Breast epithelium (tissue), 4 donors: ENCODE results near the gene GAB2. TPM values are rescaled to one million over a fixed set of nuclear protein-coding genes. Genes with fewer than 3 reads are reported as not detected.

Experiments used
- DNase-seq, 2 donors: peaks; one replicate each; pipeline ENCODE4 v3.0.0-alpha.2; 2019; ENCODE audit warnings: low spot score in 2 of 2
- H3K27ac ChIP-seq, 2 donors: fragments of 200-600 bp; sonication (generic) in 1 of 2; one replicate each; pipeline ENCODE4 v1.5.1; 2016 to 2019; ENCODE audit warnings: mild to moderate bottlenecking in 1 of 2
- H3K27me3 ChIP-seq, 2 donors: fragments of 200-600 bp; sonication (generic) in 1 of 2; one replicate each; pipeline versions ENCODE4 v1.5.1 to v1.6.0; 2017 to 2019; ENCODE audit warnings: control low read depth in 1 of 2, mild to moderate bottlenecking in 1 of 2
- H3K36me3 ChIP-seq: fragments of 200-600 bp; one replicate; pipeline ENCODE4 v1.5.1; 2019
- H3K4me1 ChIP-seq, 2 donors: fragments of 200-600 bp; sonication (generic); one replicate each; pipeline ENCODE4 v1.5.1; 2016 to 2019; ENCODE audit warnings: control low read depth in 1 of 2
- H3K4me3 ChIP-seq, 3 donors: fragments of 200-600 bp; sonication (generic); 1 replicate in 2 of 3; 2 replicates in 1 of 3; pipeline ENCODE4 v1.5.1; 2016 to 2019; ENCODE audit warnings: mild to moderate bottlenecking in 3 of 3, moderate library complexity in 2 of 3
- H3K9me3 ChIP-seq, 2 donors: fragments of 200-600 bp; sonication (generic) in 1 of 2; one replicate each; pipeline ENCODE4 v1.5.1; 2016 to 2019; ENCODE audit warnings: control low read depth in 1 of 2
- POLR2A ChIP-seq: fragments of 450-650 bp; IDR thresholded peaks from one replicate; pipeline ENCODE4 v1.6.1; 2016; ENCODE audit warnings: antibody characterized with exemption, mild to moderate bottlenecking, moderate library complexity
- POLR2AphosphoS5 ChIP-seq, 3 donors: sonication (generic); formaldehyde crosslinking; IDR thresholded peaks; one replicate each; pipeline ENCODE4 v1.6.1; 2017; ENCODE audit warnings: antibody characterized with exemption in 3 of 3
- intact Hi-C: fragments of 100-400 bp; cut with DNase I; formaldehyde crosslinking; loops from one replicate; pipeline ENCODE4 v1.15.1; 2023; ENCODE audit warnings: low total_unique reads
- total RNA-seq, 3 donors: library from RNA; depleted of rRNA; stranded (reverse); fragments of >200 nt; gene quantifications; one replicate each; pipeline ENCODE4 v1.1.0, GENCODE V29; 2016
- TF ChIP-seq, protein P1 (sequence below), 3 donors: fragments of 450-650 bp; IDR thresholded peaks; one replicate each; pipeline ENCODE4 v1.5.1; 2016 to 2017; ENCODE audit warnings: antibody characterized with exemption in 3 of 3, mild to moderate bottlenecking in 3 of 3, moderate library complexity in 3 of 3

GAB2 gene
- total RNA-seq, 3 donors from 2014 or later = 22.9 to 43.8 (median 24.9) TPM

DNA sequence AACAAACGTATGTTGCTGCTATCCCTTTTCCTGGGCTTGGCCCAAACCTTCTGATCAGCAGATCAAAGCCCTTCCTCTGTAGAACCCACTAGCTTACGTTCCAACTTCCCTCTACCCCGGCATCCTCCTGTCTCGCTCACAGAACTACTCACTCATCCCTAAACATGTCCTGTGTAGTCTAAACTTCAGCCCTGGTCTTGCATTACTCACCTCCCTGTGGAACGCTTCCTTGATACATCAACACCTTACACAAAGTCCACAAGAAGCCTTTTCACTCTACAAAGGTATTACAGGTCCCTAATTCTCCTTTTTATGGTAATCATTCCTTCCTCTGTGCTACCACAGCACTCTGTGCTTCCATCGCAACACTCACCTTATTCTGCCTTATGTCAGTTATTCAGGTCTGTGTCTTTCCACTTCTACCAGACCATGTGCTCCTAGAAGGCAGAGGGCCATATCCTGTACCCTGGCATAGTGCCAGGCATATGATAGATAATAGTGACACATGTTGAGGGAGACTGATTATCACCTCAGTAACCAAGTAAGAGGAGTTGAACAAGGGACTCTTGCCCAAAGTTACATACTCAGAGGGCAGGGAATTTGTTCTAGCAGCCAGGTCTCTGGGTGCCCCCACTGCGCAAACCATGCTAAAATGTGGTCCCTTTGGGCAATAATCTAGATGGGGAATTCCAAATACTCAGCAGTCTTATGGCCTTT is 187.3 kb downstream of the GAB2 start:
- intact Hi-C loops = no loop called here
- TF ChIP-seq POLR2AphosphoS5 (IDR thresholded peaks at IDR 0.05) (no peak), POLR2A (no peak)
- TF ChIP-seq, protein P1, sequence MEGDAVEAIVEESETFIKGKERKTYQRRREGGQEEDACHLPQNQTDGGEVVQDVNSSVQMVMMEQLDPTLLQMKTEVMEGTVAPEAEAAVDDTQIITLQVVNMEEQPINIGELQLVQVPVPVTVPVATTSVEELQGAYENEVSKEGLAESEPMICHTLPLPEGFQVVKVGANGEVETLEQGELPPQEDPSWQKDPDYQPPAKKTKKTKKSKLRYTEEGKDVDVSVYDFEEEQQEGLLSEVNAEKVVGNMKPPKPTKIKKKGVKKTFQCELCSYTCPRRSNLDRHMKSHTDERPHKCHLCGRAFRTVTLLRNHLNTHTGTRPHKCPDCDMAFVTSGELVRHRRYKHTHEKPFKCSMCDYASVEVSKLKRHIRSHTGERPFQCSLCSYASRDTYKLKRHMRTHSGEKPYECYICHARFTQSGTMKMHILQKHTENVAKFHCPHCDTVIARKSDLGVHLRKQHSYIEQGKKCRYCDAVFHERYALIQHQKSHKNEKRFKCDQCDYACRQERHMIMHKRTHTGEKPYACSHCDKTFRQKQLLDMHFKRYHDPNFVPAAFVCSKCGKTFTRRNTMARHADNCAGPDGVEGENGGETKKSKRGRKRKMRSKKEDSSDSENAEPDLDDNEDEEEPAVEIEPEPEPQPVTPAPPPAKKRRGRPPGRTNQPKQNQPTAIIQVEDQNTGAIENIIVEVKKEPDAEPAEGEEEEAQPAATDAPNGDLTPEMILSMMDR (IDR thresholded peaks at IDR 0.05) = no peak
- H3K36me3 ChIP-seq = no peaks in the 10 kb centered on the region
- no peaks in the 10 kb centered on the region for H3K9me3 ChIP-seq
- H3K4me1 ChIP-seq = no peaks in the 10 kb centered on the region
- H3K27ac ChIP-seq = no peak overlapping the region
- no peaks in the 10 kb centered on the region for H3K27me3 ChIP-seq
- DNase-seq = no peak
- H3K4me3 ChIP-seq = no peak overlapping the region

DNA sequence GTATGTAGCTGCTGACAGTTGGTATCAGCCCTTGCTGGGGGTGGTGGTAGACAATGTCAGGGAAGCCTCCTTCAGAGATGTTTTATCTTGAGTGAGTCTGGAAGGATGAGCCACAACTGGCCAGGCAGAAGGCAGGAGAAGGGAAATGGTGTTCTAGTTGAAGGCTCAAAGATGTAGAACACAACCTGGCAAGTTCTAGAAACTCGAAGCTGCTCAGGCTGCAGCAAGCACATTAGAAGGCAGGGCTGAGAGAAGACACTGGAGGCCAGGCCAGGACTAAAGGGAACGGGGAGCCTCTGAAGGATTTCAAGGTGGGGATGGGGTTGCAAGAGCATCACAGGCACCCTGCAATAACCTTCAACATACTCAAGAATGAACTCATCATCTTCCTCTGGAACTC is 188.5 kb downstream of the GAB2 start:
- no peaks in the 10 kb centered on the region for H3K4me1 ChIP-seq
- intact Hi-C loops = no loop called here

DNA sequence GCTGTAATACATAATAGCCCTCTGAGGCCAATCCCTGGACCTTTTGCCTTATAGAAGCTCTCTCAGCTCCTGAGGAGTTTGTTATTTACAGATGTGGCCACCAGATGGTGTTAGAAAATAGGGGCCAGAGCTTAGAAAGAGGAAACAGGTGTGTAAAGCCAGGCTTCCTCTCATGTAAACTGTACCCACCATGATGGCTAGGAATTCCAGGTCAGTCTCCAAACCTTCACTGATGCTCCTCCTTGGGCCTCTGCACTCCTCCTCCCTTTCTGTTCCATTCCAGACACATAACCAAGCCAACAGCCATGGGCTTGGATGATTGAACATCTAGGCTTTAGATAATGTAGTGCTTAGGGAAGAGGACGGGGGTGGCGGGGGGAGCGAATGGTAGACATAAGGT is 189.2 kb downstream of the GAB2 start:
- H3K9me3 ChIP-seq = no peaks in the 10 kb centered on the region
- no peaks in the 10 kb centered on the region for H3K27me3 ChIP-seq
- no peak for TF ChIP-seq POLR2A
- TF ChIP-seq, protein P1 (IDR thresholded peaks at IDR 0.05) = peak in 2 of 3 donors; percentile 50 to 56
- H3K4me1 ChIP-seq = no peaks in the 10 kb centered on the region
- intact Hi-C loops = no loop called here
- no peaks in the 10 kb centered on the region for H3K36me3 ChIP-seq
- no peak overlapping the region for H3K4me3 ChIP-seq
- DNase-seq = no peak
- no peak overlapping the region for H3K27ac ChIP-seq

More for the DNA sequence above, 188.5 kb downstream of the GAB2 start:
- TF ChIP-seq POLR2AphosphoS5 (IDR thresholded peaks at IDR 0.05) (no peak), POLR2A (no peak)
- TF ChIP-seq, protein P1 (IDR thresholded peaks at IDR 0.05) = no peak
- DNase-seq = no peak
- no peaks in the 10 kb centered on the region for H3K9me3 ChIP-seq
- H3K27ac ChIP-seq = no peak overlapping the region
- no peaks in the 10 kb centered on the region for H3K36me3 ChIP-seq
- no peaks in the 10 kb centered on the region for H3K27me3 ChIP-seq
- H3K4me3 ChIP-seq = no peak overlapping the region

DNA sequence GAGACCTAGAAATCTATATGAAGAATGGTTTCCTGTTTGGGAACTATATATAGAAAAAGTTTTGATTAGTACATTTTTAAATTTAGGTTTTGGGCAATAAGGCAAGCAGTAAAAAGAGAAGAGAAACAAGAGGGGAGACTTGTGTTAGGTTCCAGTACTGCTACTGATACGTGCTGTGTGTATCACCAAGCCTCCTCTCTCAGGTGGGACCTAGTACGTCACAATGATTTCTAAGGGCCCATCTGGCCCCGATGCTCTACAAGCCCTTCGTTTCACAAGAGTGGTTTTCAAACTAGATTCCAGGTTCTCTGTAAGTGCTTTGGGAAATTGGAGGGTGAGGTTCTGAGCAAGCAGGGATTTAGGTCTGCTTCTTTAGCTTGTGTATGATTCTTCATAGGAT is 189.7 kb downstream of the GAB2 start:
- Histone ChIP-seq H3K4me1 (no peaks in the 10 kb centered on the region), H3K27ac (no peak overlapping the region), H3K36me3 (no peaks in the 10 kb centered on the region), H3K9me3 (no peaks in the 10 kb centered on the region), H3K27me3 (no peaks in the 10 kb centered on the region), H3K4me3 (no peak overlapping the region)
- no peak for TF ChIP-seq POLR2A
- TF ChIP-seq, protein P1 (IDR thresholded peaks at IDR 0.05) = no peak
- TF ChIP-seq POLR2AphosphoS5 (IDR thresholded peaks at IDR 0.05) = no peak
- intact Hi-C loops = loop anchor here (1.0 kb wide), 1 partner anchor 34 kb away; no protein-coding TSS in a partner anchor
- no peak for DNase-seq

DNA sequence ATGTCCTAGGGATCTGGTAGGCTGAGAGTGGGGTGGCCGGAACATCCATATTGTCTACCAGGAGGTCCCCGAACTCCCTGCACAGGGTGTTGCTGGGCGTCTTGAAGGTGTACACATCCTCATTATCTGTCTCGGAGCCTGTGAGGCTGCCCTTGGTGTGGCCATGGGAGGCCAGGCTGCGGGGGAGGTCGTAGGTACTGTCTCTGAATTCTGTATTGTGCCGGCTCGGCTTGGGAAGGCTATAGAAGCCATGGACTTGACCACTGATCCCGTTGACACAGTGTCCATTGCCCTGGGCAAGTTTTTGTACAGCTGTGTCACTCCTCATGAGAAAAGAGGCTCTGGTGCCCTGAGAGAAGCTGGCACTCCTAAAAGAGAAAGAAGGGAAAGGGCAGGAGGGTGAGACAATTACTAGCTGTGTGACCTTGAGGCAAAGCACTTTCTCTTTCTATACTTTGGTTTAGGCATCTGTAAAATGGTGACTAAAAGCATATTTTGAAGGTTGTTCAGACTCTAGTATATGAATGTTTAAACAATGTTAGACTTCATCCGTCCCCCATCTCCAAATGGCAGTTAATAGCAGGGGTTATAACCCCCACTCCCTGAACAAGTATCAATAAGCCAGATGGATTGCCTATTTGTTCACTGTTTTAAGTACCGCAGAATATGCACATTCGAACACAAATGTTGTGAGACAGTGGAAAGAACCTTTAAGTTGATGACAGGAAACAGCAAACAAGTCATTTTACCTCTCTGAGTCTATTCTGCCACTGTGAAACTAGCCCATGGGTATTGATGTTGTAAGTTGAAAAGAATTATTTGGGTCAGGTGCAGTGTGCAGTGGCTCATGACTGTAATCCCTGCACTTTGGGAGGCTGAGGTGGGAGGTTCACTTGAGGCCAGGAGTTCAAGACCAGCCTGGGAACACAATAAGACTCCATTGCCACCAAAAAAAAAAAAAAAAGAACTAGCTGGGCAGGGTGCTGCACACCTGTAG is 190.6 kb downstream of the GAB2 start:
- no peak overlapping the region for H3K4me3 ChIP-seq
- DNase-seq = no peak
- no peaks in the 10 kb centered on the region for H3K27me3 ChIP-seq
- no peaks in the 10 kb centered on the region for H3K36me3 ChIP-seq
- TF ChIP-seq, protein P1 (IDR thresholded peaks at IDR 0.05) = no peak
- TF ChIP-seq POLR2A = no peak
- TF ChIP-seq POLR2AphosphoS5 (IDR thresholded peaks at IDR 0.05) = no peak
- intact Hi-C loops = loop anchor here (1.0 kb wide), 1 partner anchor 33 kb away; no protein-coding TSS in a partner anchor
- no peaks in the 10 kb centered on the region for H3K4me1 ChIP-seq
- H3K9me3 ChIP-seq = no peaks in the 10 kb centered on the region
- H3K27ac ChIP-seq = no peak overlapping the region
